CD4-positive, alpha-beta T cell treated with Interleukin-17A for 1 hour (primary cell): ENCODE data around the gene SYNE2.

Experiments used
- DNase-seq: peaks from one replicate; pipeline ENCODE4 v3.0.0-alpha.2; 2020

Gene SYNE2

GRCh38 chr14:63877550-63877939 lies 24.7 kb downstream of the SYNE2 start:
- no peak for DNase-seq

- no peak for DNase-seq
Measured at GRCh38 chr14:63878052-63878451, 25.2 kb downstream of the SYNE2 start.

- no peak for DNase-seq
Measured at GRCh38 chr14:63878792-63879191, 26.0 kb downstream of the SYNE2 start.

- no peak for DNase-seq
Measured at GRCh38 chr14:63881926-63882325, 29.1 kb downstream of the SYNE2 start.

- DNase-seq, result no peak
Measured at GRCh38 chr14:63887899-63888298, 35.1 kb downstream of the SYNE2 start.

GRCh38 chr14:63890553-63890952 lies 37.7 kb downstream of the SYNE2 start:
- DNase-seq, result no peak

GRCh38 chr14:63891148-63891975 lies 38.6 kb downstream of the SYNE2 start:
- no peak for DNase-seq

- DNase-seq, result no peak
Measured at GRCh38 chr14:63892265-63892664, 39.5 kb downstream of the SYNE2 start.

- no peak for DNase-seq
Measured at GRCh38 chr14:63893701-63894458, 41.1 kb downstream of the SYNE2 start.

GRCh38 chr14:63895510-63895909 lies 42.7 kb downstream of the SYNE2 start:
- no peak for DNase-seq

GRCh38 chr14:63896278-63896720 lies 43.5 kb downstream of the SYNE2 start:
- no peak for DNase-seq

GRCh38 chr14:63897721-63898163 lies 44.9 kb downstream of the SYNE2 start:
- no peak for DNase-seq

- DNase-seq, result peak; percentile 37
Measured at GRCh38 chr14:63899953-63900352, 47.1 kb downstream of the SYNE2 start.

GRCh38 chr14:63901434-63902085 lies 48.8 kb downstream of the SYNE2 start:
- no peak for DNase-seq

GRCh38 chr14:63902375-63902976 lies 49.7 kb downstream of the SYNE2 start:
- DNase-seq, result no peak

GRCh38 chr14:63904724-63905123 lies 51.9 kb downstream of the SYNE2 start:
- no peak for DNase-seq

GRCh38 chr14:63905370-63905769 lies 52.6 kb downstream of the SYNE2 start:
- DNase-seq, result no peak

GRCh38 chr14:63908667-63909264 lies 56.0 kb downstream of the SYNE2 start:
- no peak for DNase-seq

- no peak for DNase-seq
Measured at GRCh38 chr14:63909984-63910383, 57.2 kb downstream of the SYNE2 start.

- DNase-seq, result no peak
Measured at GRCh38 chr14:63910583-63911363, 58.0 kb downstream of the SYNE2 start.

GRCh38 chr14:63911404-63911803 lies 58.6 kb downstream of the SYNE2 start:
- DNase-seq, result no peak

- DNase-seq, result no peak
Measured at GRCh38 chr14:63912286-63912685, 59.5 kb downstream of the SYNE2 start.
